ENCODE data around the gene DNASE1L2.
"Not testable (repeated sequence)": the region's sequence is repeated elsewhere in the genome, so short reads cannot be mapped to it uniquely, and the experiment has no call there.

DNASE1L2 gene

GRCh38 chr16:2226245-2226793 is 9.9 kb upstream of the DNASE1L2 start:
- no peak for DNase-seq

GRCh38 chr16:2226918-2227317 is 9.3 kb upstream of the DNASE1L2 start:
- no peak for DNase-seq

GRCh38 chr16:2228161-2228824 is 8.0 kb upstream of the DNASE1L2 start:
- DNase-seq: no peak

DNA sequence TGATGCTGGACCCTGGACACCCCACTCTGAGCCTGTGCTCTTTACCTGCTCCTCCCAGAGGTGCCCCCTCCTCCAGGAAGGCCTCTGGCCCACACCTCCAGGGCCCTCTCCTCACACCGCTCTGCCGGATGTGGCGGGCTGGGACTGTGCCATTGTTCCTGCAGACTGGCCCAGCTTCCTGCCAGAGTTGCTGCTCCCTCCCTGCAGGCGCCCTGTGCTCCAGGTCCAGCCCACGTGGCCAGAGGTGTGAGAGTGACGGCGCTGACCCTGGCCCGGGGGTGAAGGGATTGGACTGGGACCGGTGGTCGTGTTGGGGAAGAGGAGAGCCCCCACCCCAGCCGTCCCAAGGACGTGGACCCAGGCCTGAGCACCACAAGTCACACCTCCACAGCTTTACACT is 7.2 kb upstream of the DNASE1L2 start:
- DNase-seq: no peak

GRCh38 chr16:2229632-2230250 is 6.5 kb upstream of the DNASE1L2 start:
- DNase-seq: no peak

- no peak for DNase-seq
Observed at GRCh38 chr16:2230376-2230775, 5.9 kb upstream of the DNASE1L2 start.

DNA sequence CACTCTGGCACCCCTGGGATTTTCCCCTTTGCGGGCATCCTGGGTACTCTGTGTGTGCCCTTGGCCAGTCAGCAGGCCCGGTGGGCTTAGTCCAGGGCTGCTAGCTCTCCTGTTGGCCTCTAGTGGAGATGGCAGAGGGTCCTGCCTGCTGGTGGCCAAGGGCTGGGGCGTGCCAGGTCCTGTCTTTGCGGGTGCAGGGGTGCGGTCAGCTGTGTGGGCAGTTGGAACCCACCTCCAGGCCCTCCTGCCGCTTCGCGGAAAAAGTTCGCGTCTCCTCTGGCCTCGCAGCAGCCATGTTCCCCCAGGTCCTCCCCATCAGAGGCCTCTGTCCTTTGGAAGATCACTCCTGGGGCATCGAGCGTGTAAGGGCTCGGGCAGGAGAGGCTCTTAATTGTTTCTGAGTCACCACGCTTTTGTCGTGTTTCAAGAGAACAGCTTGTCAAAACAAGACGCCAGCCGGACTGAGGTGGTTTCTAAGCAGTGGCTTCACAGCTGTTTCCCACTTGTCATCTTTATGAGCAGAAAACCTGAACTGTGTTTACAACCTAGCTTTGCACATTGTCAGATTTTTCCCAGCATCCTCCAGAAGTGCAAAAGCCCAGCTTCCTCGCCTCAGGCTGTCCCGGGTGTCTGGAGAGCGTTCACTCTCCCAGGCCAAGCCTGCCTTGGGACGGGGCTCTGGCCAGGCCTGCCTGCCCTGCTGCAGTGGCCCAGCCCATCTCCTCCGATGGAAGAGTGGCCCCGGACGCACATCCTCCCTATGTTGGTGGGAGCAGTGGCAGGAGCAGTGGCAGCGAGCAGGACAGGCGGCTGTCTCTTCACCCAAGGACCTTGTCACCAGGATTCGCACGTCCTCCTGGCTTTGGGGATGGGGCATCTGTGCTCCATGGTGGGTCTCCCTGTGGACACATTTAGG is 5.0 kb upstream of the DNASE1L2 start:
- DNase-seq: no peak

DNA sequence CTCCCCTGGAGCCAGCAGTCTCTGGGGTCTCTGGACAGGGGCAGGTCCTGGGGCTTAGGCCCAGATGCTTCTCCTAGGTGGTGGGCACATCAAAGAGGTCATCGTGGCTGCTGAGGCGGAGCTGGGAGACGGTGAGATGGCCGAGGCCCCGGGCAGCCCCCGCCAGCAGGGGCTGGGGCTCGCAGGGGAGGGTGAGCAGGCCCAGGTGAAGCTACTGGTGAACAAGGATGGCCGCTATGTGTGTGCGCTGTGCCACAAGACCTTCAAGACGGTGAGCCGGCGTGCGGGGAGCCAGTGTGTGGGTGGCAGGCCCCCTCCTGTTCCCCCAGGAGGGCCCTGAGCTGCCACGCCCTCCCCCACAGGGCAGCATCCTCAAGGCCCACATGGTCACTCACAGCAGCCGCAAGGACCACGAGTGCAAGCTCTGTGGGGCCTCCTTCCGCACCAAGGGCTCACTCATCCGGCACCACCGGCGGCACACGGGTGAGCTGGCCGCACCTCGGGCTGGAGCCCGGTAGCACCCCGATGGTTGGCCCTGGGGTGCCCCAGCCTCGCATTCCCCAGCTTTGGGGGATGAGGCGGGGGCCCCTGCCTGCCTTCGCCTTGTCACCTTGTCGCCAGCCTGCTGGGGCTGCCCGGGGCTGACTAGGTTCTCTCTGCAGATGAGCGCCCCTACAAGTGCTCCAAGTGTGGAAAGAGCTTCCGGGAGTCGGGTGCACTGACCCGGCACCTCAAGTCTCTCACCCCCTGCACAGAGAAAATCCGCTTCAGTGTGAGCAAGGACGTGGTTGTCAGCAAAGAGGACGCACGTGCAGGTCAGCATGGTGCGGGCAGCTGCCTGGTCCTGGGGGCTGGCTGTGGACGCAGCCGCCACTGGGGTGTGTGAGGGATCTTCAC is 3.9 kb upstream of the DNASE1L2 start:
- no peak for DNase-seq

DNA sequence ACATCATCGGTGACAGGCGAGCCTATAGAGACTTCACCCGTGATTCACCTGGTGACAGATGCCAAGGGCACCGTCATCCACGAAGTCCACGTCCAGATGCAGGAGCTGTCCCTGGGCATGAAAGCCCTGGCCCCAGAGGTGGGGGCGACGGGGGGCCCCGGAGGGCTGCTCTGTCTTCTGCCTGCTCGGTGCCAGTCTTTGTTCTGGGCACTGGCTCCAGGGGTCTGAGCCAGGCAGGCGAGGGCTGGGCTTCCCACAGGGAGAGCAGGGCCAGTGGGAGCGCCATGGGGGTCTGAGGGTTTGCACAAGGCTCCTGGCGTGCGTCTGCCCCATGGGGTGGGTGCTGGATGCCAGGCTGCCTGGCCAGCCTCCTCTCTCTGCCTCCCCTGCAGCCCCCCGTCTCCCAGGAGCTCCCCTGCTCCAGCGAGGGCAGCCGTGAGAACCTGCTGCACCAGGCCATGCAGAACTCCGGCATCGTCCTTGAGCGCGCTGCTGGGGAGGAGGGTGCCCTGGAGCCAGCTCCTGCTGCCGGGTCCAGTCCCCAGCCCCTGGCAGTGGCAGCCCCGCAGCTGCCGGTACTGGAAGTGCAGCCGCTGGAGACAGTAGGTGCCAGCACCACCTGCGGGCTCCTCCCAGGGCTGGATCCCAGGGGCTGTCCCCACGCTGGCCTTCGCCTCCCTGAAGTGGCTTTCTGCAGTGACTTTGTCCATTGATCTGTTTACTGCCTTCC is 3.0 kb upstream of the DNASE1L2 start:
- DNase-seq: no peak

GRCh38 chr16:2233872-2234812 is 2.1 kb upstream of the DNASE1L2 start:
- DNase-seq: no peak

- DNase-seq: no peak
Observed at GRCh38 chr16:2234813-2235170, 1.5 kb upstream of the DNASE1L2 start.

DNA sequence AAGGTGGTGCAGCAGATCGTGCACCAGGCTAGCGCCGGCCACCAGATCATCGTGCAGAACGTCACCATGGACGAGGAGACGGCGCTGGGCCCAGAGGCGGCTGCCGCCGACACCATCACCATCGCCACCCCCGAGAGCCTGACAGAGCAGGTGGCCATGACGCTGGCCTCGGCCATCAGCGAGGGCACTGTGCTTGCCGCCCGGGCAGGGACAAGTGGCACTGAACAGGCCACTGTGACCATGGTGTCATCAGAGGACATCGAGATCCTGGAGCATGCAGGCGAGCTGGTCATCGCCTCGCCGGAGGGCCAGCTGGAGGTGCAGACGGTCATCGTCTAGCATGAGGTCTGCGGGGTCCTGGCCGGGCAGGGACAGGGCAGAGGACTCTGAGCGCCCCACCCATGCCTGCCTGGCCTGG is 1.0 kb upstream of the DNASE1L2 start:
- no peak for DNase-seq

DNA sequence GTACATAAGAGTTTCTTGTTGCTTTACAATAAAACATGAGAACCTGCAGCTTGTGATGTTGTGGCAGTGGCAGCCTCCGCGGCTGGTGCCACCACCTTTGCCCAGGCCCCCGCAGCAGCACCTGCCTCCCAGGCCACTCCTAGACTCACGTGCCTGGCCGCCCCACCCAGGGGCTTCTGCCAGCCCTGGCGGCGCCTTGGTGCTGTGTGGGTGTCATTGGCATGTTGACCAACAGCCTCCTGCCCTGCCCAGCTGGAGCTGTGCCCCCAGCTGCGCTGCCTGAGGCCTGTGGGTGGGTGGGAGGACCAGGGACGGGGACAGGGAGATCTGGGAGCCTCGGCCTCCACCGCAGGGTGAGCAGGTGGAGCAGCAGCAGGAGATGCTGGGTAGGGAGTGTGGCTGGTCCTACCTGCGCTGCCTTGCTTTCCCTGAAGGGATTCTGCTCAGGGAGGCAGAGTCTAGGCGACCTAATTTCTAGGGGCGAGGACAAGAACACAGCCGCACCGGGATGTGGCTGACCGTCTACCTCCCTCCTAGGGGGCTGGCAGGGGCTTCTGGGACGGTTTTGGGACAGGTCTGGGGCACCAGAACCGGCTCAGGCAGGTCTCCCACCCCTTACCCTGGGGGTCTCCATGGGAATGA is 428 bp upstream of the DNASE1L2 start:
- no peak for DNase-seq

DNA sequence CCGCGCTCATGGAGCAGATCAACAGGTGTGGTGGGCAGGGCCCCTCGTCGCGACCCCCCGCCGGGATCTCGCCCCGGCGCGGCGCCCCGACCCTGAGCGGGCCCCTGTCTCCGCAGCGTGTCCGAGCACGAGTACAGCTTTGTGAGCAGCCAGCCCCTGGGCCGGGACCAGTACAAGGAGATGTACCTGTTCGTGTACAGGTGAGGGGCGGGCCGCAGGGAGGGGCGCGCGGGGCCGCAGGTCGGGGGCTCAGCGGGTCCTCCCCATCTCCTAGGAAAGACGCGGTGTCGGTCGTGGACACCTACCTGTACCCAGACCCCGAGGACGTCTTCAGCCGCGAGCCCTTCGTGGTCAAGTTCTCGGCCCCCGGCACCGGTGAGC is 848 bp downstream of the DNASE1L2 start:
- DNase-seq: no peak

GRCh38 chr16:2237493-2238149 is 1.4 kb downstream of the DNASE1L2 start:
- no peak for DNase-seq

DNA sequence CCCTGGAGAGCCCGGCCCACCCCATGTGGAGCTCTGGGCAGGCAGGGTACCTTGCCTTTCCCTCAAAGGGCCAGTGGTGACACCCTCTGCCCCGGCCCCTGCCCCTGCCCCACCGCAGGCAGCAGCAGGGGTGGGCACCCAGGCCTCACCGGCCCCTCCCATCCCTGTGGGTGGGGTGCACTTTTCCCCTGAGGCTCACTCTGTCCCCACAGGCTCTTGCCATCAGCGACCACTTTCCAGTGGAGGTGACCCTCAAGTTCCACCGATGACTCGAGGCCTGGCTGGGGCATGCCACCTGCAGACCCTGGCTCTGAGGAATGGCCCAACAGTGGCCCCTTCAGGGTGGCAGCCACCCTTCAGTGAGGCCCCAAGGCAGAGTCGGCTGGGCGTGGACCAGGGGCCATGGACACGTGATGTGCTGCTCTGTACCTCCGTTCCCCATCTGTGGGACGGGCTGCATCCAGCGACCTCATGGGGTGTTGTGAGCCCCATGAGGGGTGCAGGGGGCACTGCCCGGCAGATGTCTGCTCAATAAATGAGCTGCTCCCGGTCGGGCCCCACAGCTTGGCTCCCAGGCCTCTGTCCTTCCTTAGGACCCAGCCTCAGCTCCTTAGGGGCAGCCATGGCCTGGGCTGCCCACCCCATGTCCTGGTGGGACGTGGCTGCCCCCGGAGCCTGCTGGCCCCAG is 2.0 kb downstream of the DNASE1L2 start:
- no peak for DNase-seq

GRCh38 chr16:2238838-2239675 is 2.8 kb downstream of the DNASE1L2 start:
- DNase-seq: no peak

DNA sequence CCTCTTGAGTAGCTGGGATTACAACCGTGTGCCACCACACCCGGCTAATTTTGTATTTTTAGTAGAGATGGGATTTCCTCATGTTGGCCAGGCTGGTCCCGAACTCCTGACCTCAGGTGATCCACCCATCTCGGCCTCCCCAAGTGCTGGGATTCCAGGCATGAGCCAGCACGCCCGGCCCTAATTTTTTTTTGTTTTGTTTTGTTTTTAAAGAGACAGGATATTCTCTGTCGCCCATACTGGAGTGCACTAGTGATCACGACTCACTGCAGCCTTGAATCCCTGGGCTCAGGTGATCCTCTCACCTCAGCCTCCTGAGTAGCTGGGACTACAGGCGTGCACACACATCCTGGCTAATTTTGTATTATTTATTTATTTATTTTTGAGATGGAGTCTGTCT is 4.1 kb downstream of the DNASE1L2 start:
- not testable (repeated sequence) for DNase-seq
